GM18951 (cell line): ENCODE data around the gene NET1.
"Not testable (repeated sequence)": the region's sequence is repeated elsewhere in the genome, so short reads cannot be mapped to it uniquely, and the experiment has no call there.

Experiments
- POLR2A ChIP-seq: IDR thresholded peaks from 4 replicates; pipeline ENCODE4 v1.6.1; 2011; ENCODE audit warnings: mild to moderate bottlenecking; ENCODE audit not compliant: insufficient read length, insufficient read depth; ENCODE audit errors: extremely low read depth
- in situ Hi-C: fragments of 300-500 bp; cut with MboI; formaldehyde crosslinking; loops from one replicate; pipeline ENCODE4 v1.12.0; 2022; ENCODE audit warnings: low sequenced_read_pairs, mixed read lengths, inconsistent platforms; ENCODE audit not compliant: unreplicated experiment

The NET1 gene

GRCh38 chr10:5467634-5468255 lies 55.4 kb downstream of the NET1 start:
- in situ Hi-C loops: no loop called here
- TF ChIP-seq POLR2A: no peak

- TF ChIP-seq POLR2A: no peak
- in situ Hi-C loops: no loop called here
These were observed 56.1 kb downstream of the NET1 start for GRCh38 chr10:5468262-5469106.

GRCh38 chr10:5469353-5470061 lies 57.1 kb downstream of the NET1 start:
- no peak for TF ChIP-seq POLR2A
- in situ Hi-C loops: no loop called here

- TF ChIP-seq POLR2A: no peak
- in situ Hi-C loops: no loop called here
These were observed 57.9 kb downstream of the NET1 start for GRCh38 chr10:5470062-5470751.

GRCh38 chr10:5474642-5475041 lies 62.3 kb downstream of the NET1 start:
- in situ Hi-C loops: not testable (repeated sequence)

GRCh38 chr10:5475088-5475487 lies 62.7 kb downstream of the NET1 start:
- in situ Hi-C loops: not testable (repeated sequence)

- in situ Hi-C loops: not testable (repeated sequence)
These were observed 63.8 kb downstream of the NET1 start for GRCh38 chr10:5475974-5476807.

- in situ Hi-C loops: no loop called here
These were observed 64.7 kb downstream of the NET1 start for GRCh38 chr10:5476918-5477525.

GRCh38 chr10:5477948-5478693 lies 65.8 kb downstream of the NET1 start:
- TF ChIP-seq POLR2A: no peak
- in situ Hi-C loops: no loop called here

More at GRCh38 chr10:5476918-5477525, 64.7 kb downstream of the NET1 start:
- no peak for TF ChIP-seq POLR2A

GRCh38 chr10:5478694-5479305 lies 66.4 kb downstream of the NET1 start:
- TF ChIP-seq POLR2A: no peak
- in situ Hi-C loops: no loop called here

- no peak for TF ChIP-seq POLR2A
- in situ Hi-C loops: no loop called here
These were observed 67.3 kb downstream of the NET1 start for GRCh38 chr10:5479481-5480161.
